IPS-15b (cell line): Measurements from ENCODE around the gene ITGB4.
A peak's percentile ranks its signal among the peaks of the same experiment; 100 is the strongest.

Source experiments
- H3K27me3 ChIP-seq: one replicate; pipeline ENCODE4 v1.6.1; 2013; ENCODE audit warnings: low read length; ENCODE audit not compliant: control insufficient read depth, insufficient read depth
- H3K36me3 ChIP-seq: one replicate; pipeline ENCODE4 v1.6.1; 2013; ENCODE audit warnings: low read length; ENCODE audit not compliant: control insufficient read depth, insufficient read depth
- H3K4me1 ChIP-seq: one replicate; pipeline ENCODE4 v1.6.1; 2013; ENCODE audit warnings: mild to moderate bottlenecking, low read length; ENCODE audit not compliant: control insufficient read depth, insufficient read depth
- H3K4me3 ChIP-seq: one replicate; pipeline ENCODE4 v1.5.1; 2013; ENCODE audit warnings: low read depth, low read length
- H3K9ac ChIP-seq: one replicate; pipeline ENCODE4 v1.6.1; 2013; ENCODE audit warnings: low read depth, mild to moderate bottlenecking, low read length
- H3K9me3 ChIP-seq: one replicate; pipeline ENCODE4 v1.6.1; 2013; ENCODE audit warnings: mild to moderate bottlenecking, low read length; ENCODE audit not compliant: control insufficient read depth, insufficient read depth

The ITGB4 gene

DNA sequence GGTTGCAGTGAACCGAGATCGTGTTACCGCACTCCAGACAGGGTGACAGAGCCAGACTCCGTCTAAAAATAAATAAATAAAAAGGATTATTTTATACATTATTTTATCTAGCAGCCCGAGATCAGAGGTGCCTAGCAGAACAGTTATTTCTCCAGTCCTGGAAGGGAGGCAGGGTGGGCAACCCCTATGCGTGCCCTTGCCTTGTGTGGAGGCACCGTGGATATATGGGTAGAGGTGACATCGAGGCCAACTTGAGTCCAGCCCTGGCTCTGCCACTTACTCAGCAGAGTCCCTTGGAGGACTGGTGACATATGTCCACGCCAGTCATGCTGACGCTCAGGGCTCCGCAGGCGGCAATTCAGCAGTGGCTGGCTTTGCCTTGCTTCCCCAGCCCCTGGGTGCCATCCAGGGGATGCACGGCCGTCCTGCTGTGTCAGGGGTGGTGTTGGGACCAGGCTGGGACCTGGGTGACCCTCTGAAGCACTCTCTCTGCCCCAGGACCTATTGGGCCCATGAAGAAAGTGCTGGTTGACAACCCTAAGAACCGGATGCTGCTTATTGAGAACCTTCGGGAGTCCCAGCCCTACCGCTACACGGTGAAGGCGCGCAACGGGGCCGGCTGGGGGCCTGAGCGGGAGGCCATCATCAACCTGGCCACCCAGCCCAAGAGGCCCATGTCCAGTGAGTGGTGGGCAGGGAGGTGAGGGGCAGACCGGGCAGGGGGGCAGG lies 30.6 kb downstream of the ITGB4 start:
- no peaks in the 10 kb centered on the region for H3K36me3 ChIP-seq
- H3K9ac ChIP-seq: no peak overlapping the region
- no peak overlapping the region for H3K4me3 ChIP-seq
- no peaks in the 10 kb centered on the region for H3K9me3 ChIP-seq
- H3K27me3 ChIP-seq: peaks cover 2% of the 10 kb centered on the region
- no peaks in the 10 kb centered on the region for H3K4me1 ChIP-seq

DNA sequence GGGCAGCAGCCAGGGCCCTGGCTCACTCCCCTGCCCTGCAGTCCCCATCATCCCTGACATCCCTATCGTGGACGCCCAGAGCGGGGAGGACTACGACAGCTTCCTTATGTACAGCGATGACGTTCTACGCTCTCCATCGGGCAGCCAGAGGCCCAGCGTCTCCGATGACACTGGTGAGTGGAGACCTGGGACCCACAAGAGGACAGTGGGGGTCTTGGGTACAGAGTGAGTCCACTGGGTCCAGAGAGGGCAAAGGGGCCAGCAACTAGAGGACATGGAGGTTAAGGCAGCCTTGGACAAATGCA lies 31.1 kb downstream of the ITGB4 start:
- Histone ChIP-seq H3K27me3 (peaks cover 2% of the 10 kb centered on the region), H3K4me1 (no peaks in the 10 kb centered on the region), H3K9ac (no peak overlapping the region), H3K9me3 (no peaks in the 10 kb centered on the region), H3K36me3 (no peaks in the 10 kb centered on the region), H3K4me3 (no peak overlapping the region)

DNA sequence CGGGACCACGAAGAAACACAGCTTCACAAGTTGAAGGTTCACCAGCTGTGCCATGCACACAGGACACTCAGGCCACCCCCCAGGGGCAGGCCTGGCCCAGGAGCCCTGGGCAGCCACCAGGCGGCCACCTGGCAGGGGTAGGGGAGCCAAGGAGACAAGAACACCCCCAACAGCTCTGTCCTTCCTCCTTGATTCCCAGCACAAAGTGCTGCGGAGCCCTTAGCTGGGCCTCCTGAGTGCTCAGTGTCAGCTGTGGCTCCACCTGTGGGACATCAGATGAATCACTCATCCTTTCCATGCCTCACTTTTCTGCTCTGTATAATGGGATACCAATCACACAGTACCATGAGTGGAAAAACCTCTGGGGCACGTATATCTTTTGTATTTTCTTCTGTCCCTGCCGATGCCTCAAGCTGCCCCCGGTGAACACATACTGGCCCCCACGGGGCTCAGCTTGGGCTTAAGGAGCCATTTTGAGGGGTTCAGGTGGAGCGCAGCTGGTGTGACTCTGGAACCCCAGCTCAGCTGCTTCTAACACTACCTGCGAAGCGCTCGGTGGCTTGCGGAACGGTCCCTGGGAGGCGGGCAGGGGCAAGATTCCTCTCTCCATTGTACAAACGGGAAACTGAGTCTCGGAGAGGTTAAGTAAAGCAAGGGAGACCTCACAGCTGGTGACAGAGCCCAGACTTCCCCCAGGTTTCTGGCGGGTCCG lies 31.7 kb downstream of the ITGB4 start:
- Histone ChIP-seq H3K9me3 (no peaks in the 10 kb centered on the region), H3K9ac (no peak overlapping the region), H3K4me3 (peak overlapping the region; percentile 46), H3K4me1 (no peaks in the 10 kb centered on the region), H3K36me3 (no peaks in the 10 kb centered on the region), H3K27me3 (peaks cover 2% of the 10 kb centered on the region)

DNA sequence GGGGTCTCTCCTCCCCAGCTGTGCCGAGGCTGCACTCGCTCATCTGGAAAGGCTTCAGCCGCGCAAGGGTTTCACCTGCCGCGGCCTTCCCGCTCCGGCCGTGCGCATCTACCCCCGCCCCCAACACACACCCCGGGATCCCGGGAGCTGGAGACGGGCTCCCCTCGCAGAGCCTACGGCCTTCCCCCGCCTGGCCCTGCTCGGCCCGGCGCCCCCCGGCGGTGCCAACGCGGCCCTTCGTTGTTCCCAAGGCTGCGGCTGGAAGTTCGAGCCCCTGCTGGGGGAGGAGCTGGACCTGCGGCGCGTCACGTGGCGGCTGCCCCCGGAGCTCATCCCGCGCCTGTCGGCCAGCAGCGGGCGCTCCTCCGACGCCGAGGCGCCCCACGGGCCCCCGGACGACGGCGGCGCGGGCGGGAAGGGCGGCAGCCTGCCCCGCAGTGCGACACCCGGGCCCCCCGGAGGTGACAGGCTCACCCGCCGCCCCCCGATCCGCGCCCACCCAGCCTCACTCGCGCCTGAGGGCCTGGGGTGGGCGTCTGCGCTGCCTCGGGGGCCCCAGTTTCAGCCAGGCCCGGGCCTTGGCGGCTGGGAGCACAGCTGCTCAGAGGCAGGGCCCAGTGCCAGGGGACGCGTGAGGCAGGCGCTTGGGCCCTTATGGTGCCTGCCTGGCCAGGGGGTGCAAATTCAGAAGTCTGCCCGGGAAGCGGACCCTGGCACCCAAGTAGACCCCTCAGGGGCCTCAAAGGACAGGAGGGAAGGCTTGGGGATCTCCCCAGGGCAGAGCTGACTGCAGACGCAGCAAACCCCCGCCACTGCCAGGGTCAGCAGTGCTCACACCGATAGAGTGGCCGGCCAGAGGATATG lies 32.5 kb downstream of the ITGB4 start:
- Histone ChIP-seq H3K9me3 (no peaks in the 10 kb centered on the region), H3K36me3 (peaks cover 4% of the 10 kb centered on the region), H3K4me3 (peak overlapping the region; percentile 46), H3K27me3 (peaks cover 2% of the 10 kb centered on the region), H3K9ac (no peak overlapping the region), H3K4me1 (no peaks in the 10 kb centered on the region)

DNA sequence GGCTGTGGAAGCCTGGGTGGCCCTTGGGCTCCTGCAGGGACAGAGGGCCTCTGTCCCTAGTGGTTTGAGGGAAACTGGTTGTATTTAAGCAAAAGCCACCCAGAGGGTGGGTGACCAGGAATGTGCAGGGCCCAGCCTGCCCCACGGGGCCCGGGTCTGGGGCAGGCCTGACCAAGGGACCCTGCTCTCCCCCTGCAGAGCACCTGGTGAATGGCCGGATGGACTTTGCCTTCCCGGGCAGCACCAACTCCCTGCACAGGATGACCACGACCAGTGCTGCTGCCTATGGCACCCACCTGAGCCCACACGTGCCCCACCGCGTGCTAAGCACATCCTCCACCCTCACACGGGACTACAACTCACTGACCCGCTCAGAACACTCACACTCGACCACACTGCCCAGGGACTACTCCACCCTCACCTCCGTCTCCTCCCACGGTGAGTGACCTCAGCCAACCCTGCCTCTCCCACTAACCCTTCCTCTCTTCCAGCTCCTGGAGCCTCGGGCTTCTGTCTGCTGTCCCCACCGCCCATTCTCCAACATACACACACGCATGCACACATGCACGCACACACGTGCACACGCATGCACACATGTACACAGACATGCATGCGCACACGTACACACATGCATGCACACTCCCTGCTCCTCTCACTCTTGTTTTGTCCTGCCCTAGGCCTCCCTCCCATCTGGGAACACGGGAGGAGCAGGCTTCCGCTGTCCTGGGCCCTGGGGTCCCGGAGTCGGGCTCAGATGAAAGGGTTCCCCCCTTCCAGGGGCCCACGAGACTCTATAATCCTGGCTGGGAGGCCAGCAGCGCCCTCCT lies 33.3 kb downstream of the ITGB4 start:
- Histone ChIP-seq H3K36me3 (peaks cover 4% of the 10 kb centered on the region), H3K9me3 (no peaks in the 10 kb centered on the region), H3K9ac (no peak overlapping the region), H3K4me3 (no peak overlapping the region), H3K27me3 (peaks cover 2% of the 10 kb centered on the region), H3K4me1 (no peaks in the 10 kb centered on the region)

DNA sequence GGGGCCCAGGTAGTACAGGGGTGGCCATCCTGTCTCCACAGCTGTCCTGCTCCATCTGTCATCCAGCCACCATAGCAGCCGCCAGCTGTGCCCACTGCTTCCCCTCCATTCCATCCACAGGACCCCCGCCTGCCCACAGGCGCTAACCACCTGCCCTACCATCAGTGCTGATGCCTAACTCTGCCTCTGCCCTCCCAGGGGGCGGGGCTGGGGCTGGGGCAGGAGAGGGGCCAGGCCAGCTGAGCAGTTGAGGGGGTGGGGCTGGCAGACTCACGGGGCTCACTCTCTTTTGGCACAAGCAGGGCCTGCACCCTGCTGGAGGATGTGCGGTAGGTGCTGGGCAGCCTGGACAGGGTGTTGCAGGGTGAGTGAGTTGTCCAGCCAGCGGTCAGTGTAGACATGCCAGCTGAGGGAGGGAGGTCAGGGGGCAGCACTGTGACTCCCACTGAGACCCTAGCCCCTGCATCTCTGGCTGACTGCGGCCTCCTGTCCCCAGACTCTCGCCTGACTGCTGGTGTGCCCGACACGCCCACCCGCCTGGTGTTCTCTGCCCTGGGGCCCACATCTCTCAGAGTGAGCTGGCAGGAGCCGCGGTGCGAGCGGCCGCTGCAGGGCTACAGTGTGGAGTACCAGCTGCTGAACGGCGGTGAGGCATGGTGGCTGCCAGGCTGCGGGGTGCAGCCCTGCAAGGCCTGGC lies 34.1 kb downstream of the ITGB4 start:
- H3K36me3 ChIP-seq: peaks cover 4% of the 10 kb centered on the region
- H3K9ac ChIP-seq: no peak overlapping the region

DNA sequence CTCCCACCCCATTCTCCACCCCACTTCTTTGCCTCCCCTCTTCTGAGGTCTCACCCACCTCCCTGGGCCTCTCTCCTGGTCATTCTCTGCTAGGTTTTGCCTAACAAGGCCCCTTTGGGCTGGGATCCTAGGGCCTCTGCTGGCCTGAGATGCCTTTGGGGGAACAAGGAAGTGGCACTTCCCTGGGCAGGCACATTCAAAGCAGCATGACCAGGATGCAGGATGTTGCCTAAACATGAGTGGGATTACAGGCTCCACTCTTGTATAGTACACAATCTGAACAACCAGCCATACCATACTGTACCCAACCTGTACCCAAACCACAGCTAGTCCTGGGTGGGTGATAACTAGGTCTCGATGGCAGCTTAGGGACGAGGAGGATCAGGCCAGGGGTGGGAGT lies 34.7 kb downstream of the ITGB4 start:
- H3K9ac ChIP-seq: no peak overlapping the region
- H3K4me3 ChIP-seq: no peak overlapping the region
- H3K36me3 ChIP-seq: peaks cover 4% of the 10 kb centered on the region
- no peaks in the 10 kb centered on the region for H3K4me1 ChIP-seq
- peaks cover 2% of the 10 kb centered on the region for H3K27me3 ChIP-seq
- H3K9me3 ChIP-seq: no peaks in the 10 kb centered on the region

More for the DNA sequence above, 34.1 kb downstream of the ITGB4 start:
- H3K9me3 ChIP-seq: no peaks in the 10 kb centered on the region
- no peaks in the 10 kb centered on the region for H3K4me1 ChIP-seq
- no peak overlapping the region for H3K4me3 ChIP-seq
- peaks cover 2% of the 10 kb centered on the region for H3K27me3 ChIP-seq

DNA sequence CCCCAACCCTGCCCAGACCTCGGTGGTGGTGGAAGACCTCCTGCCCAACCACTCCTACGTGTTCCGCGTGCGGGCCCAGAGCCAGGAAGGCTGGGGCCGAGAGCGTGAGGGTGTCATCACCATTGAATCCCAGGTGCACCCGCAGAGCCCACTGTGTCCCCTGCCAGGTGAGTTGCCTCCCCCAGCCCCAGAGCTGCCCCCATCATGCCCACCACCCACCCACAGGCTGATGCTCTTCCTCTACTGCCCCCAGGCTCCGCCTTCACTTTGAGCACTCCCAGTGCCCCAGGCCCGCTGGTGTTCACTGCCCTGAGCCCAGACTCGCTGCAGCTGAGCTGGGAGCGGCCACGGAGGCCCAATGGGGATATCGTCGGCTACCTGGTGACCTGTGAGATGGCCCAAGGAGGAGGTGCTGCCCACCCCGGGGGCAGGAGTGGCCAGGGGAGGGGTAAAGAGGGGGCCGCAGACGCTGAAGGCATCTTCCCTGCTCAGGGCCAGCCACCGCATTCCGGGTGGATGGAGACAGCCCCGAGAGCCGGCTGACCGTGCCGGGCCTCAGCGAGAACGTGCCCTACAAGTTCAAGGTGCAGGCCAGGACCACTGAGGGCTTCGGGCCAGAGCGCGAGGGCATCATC lies 35.3 kb downstream of the ITGB4 start:
- peaks cover 4% of the 10 kb centered on the region for H3K36me3 ChIP-seq
- no peaks in the 10 kb centered on the region for H3K9me3 ChIP-seq
- no peaks in the 10 kb centered on the region for H3K4me1 ChIP-seq
- no peak overlapping the region for H3K4me3 ChIP-seq
- peaks cover 2% of the 10 kb centered on the region for H3K27me3 ChIP-seq
- H3K9ac ChIP-seq: no peak overlapping the region

DNA sequence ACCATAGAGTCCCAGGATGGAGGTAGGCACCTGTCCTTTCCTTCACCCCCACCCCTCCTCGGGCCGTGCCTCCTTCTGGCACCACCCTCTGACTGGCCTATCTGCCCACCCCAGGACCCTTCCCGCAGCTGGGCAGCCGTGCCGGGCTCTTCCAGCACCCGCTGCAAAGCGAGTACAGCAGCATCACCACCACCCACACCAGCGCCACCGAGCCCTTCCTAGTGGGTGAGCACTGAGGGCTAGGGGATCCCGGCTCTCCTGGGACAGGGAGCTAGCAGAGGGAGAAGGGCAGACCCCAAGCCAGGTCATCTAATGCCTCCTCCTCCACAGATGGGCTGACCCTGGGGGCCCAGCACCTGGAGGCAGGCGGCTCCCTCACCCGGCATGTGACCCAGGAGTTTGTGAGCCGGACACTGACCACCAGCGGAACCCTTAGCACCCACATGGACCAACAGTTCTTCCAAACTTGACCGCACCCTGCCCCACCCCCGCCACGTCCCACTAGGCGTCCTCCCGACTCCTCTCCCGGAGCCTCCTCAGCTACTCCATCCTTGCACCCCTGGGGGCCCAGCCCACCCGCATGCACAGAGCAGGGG lies 35.9 kb downstream of the ITGB4 start:
- no peaks in the 10 kb centered on the region for H3K9me3 ChIP-seq
- peaks cover 2% of the 10 kb centered on the region for H3K27me3 ChIP-seq

DNA sequence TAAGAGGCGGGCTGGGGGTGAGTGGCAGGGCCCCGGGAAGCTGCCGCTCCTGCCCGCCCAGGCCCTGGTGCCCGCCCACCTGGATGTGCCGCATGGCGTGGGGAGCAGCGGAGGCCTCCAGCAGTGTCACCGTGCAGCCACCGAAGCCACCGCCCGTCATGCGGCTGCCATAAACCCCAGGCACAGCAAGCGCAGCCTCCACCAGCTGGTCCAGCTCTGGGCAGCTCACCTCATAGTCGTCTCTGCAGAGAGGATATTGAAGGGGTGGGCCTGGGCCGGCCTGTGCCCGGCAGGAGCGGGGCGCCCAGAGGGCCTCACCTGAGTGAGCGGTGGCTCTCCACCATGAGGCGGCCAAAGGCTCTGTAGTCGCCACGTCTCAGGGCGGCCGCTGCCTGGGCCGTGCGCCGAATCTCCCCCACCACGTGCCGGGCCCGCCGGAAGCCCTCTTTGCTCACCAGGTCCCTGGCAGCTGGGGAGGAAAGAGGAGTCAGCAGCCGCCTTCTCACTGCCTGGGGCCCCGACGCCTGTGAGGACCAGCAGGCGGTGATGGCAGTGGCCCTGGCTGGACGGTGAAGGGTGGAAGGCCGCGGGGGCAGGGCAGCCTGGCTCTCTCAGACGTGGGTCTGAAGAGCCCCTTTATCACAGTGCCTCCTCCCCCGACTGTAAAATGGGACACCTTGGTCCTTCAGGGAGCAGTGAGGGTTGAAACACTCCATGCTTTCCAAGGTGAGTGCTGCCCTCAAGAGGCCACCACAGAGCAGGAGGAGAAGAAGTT lies 37.1 kb downstream of the ITGB4 start:
- Histone ChIP-seq H3K27me3 (no peaks in the 10 kb centered on the region), H3K36me3 (peaks cover 4% of the 10 kb centered on the region), H3K9ac (no peak overlapping the region), H3K4me3 (no peak overlapping the region), H3K4me1 (no peaks in the 10 kb centered on the region), H3K9me3 (no peaks in the 10 kb centered on the region)

More for the DNA sequence above, 35.9 kb downstream of the ITGB4 start:
- Histone ChIP-seq H3K9ac (no peak overlapping the region), H3K4me1 (no peaks in the 10 kb centered on the region), H3K4me3 (no peak overlapping the region), H3K36me3 (peaks cover 4% of the 10 kb centered on the region)
